GM18517 (cell line): ENCODE measurements around the gene APPL2.
A peak's percentile ranks its signal among the peaks of the same experiment; 100 is the strongest.
"Not testable (repeated sequence)": the region's sequence is repeated elsewhere in the genome, so short reads cannot be mapped to it uniquely, and the experiment has no call there.

Experiments used
- ATAC-seq: cut with Tn5 transposase; IDR thresholded peaks from one replicate; pipeline ENCODE4 v1.9.1; 2021; ENCODE audit warnings: mild to moderate bottlenecking, moderate library complexity; ENCODE audit not compliant: unreplicated experiment

The APPL2 gene

DNA sequence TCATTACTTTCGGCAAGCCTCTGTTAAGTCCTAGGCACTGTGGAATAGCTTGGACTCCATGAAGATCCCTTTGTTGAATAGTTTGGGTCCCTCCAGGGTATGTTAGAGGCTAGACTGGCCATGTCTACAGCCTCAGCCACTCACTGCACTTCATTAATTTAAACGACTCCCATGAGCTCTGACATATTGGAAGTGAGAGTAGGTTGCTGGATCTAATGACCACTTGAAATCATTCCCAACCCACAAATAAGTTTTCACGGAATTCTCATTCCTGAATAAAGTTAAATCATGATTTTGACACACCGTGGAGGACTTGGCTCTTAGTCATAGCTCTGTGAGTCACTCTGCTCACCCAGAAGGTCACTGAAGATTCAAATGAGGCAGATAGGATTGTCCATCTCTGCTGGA lies 21.4 kb upstream of the APPL2 start:
- no peak for ATAC-seq

GRCh38 chr12:105256921-105257320 lies 20.9 kb upstream of the APPL2 start:
- no peak for ATAC-seq

- not testable (repeated sequence) for ATAC-seq
Observed at GRCh38 chr12:105256431-105256830, 20.5 kb upstream of the APPL2 start.

DNA sequence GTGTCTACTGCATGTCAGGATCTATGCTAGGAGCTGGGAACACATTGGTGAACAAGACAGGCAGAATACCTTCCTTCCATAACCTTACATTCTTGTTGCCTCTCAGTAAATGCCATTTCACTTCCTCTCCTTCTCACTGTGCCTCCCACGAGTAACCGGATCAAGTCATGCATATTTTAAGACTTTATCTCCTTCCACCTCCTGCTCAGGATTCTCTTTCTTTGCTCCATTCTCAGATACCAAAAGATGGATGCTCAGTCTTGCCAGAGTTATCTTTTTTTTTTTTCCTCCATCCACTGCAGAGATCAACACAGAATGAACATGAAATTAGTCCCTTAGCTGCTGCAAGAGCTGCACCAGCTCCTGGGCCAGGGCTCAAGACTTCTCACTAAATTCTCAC lies 20.0 kb upstream of the APPL2 start:
- ATAC-seq, result no peak

GRCh38 chr12:105253866-105254513 lies 18.0 kb upstream of the APPL2 start:
- ATAC-seq, result no peak

DNA sequence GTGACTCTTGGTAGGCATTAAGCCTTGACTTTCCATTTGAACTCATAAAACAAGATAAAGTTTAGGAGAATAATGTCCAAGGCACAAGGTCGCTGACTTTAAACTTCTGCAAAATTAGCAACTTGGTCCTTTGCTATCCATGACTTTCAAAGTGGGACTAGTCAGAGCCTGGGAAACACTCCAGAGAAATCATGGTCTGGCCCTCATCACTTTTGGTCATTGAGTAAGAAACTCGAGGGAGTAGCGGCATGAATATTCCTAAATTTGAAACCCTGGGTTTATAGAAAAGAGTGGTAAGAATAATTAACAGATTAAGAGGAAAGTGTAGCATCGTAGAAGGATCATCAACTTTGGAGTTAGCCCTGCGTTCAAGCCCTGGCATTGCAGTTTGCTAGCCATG lies 16.9 kb upstream of the APPL2 start:
- no peak for ATAC-seq

DNA sequence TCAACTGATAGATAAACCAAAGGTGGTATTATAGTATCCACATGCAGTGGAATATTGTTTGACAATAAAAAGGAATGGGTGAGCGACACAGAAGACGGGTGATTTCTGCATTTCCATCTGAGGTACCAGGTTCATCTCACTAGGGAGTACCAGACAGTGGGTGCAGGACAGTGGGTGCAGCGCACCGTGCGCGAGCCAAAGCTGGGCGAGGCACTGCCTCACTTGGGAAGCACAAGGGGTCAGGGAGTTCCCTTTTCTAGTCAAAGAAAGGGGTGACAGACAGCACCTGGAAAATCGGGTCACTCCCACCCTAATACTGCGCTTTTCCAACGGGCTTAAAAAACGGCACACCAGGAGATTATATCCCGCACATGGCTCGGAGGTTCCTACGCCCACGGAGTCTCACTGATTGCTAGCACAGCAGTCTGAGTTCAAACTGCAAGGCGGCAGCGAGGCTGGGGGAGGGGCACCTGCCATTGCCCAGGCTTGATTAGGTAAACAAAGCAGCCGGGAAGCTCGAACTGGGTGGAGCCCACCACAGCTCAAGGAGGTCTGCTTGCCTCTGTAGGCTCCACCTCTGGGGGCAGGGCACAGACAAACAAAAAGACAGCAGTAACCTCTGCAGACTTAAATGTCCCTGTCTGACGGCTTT lies 9.9 kb upstream of the APPL2 start:
- not testable (repeated sequence) for ATAC-seq

DNA sequence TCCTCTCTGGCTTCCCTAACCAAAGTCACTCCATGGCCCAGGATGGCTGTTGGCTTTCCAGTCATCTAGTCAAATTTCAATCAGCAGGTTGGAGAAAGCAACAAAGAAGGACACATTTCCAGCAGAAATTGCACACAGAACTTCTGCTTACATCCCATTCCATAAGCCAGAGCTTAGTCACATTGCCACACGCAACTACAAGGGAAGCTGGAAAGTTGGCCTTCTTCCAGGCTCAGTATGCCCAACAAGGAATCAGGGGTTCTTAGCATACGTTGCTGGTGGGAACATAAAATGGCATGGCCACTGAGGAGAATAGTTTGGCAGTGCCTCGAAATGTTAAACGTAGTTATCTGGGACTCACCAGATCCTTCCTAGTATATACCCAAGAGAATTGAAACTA lies 9.3 kb upstream of the APPL2 start:
- no peak for ATAC-seq

DNA sequence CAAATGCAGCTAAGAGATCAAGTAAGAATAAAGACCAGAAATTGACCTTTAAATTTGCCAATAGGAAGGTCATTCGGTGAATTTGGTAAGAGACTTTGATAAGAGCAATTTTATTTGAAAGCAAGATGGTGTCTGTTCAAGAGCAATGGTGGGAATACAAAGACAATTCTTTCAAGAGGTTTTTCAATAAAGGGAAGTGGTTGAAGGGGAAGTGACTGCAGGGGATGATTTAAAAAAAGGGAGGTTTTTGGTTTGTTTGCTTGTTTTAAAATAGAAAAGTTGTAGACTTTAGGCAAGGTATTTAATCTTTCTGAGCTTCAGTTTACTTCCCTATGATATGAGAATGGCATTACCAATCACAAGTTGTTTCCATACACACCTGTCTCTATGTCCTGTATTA lies 4.3 kb upstream of the APPL2 start:
- ATAC-seq, result no peak

DNA sequence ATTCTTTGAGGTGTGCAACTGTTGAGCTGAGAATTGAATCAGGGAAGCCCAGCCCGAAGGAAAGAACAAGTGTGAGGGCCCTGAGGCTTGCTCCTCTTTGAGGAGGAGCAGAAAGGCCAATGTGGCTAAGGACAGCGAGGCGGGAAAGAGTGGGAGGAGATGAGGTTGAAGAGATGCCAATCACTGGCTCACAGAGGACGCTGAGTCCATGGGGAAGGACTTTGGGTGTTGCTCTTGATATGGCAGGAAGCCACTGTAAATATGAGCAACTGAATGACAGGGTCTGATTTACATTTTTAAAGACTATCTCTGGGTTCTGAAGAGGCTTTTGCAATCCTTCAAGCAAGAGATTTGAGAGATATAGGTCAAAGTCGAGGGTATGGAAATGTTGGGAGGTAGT lies 3.3 kb upstream of the APPL2 start:
- ATAC-seq, result no peak

GRCh38 chr12:105237666-105238065 lies 1.7 kb upstream of the APPL2 start:
- no peak for ATAC-seq

GRCh38 chr12:105235281-105235731 lies 668 bp downstream of the APPL2 start:
- peak; percentile 2 for ATAC-seq

- no peak for ATAC-seq
Observed at GRCh38 chr12:105234197-105234596, 1.8 kb downstream of the APPL2 start.

- ATAC-seq, result no peak
Observed at GRCh38 chr12:105233041-105233905, 2.7 kb downstream of the APPL2 start.

DNA sequence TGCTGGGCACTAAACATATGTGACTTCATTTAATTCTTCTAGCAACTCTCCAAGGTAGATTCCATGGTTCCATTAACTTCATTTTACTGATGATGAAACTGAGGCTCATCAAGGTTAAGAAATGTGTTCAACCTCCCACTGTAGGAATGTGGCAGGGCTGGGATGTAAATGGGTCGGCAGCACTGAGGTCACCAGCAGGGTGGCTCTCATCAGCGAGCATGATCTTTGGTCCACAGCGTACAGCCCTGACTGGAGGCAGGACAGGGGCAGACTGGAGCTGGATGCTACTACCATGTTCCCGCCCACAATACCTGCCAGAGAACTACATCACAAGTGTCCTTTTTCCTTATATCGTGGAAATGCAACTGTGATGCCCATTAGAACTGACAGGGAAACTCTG lies 4.6 kb downstream of the APPL2 start:
- no peak for ATAC-seq

- no peak for ATAC-seq
Observed at GRCh38 chr12:105229371-105229770, 6.6 kb downstream of the APPL2 start.

DNA sequence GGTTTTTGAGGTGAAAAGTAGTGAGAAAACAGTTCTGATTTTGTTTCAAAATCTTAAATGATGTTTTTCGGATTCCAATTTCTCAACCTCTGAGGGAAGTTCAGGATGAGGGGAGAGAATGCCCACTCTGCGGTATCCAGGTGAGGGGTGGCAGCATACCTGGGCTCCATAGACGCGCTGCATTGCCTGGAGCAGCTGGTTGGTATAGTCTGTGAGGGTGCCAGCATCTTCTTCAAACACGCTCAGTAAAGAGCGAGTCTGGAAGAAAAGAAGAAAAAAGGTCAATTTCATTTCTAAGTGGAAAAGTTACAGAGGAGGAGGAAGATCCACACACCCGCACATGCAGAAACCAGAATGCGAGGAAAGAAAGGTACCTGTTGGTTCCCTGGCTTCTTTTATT lies 7.0 kb downstream of the APPL2 start:
- no peak for ATAC-seq

DNA sequence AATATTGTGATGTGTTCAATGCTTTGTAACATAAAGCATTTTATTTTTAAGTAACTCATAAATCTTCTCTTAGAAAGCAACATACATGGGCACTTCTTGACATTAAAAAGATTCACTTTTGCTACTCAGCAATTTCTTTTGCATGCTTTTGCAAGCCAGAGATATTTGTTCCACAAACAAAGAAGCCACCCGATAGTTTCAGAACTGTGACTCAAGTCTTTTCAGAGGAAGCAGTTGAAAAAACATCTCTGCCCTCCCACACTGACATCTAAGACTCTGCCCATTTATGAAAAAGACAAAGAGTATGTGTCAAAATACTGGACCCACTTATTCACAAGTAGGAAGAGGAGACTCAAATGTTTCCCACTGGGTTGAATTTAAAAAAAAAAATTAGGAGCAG lies 7.5 kb downstream of the APPL2 start:
- no peak for ATAC-seq

- no peak for ATAC-seq
Observed at GRCh38 chr12:105227879-105228278, 8.1 kb downstream of the APPL2 start.

- no peak for ATAC-seq
Observed at GRCh38 chr12:105226219-105226618, 9.8 kb downstream of the APPL2 start.

DNA sequence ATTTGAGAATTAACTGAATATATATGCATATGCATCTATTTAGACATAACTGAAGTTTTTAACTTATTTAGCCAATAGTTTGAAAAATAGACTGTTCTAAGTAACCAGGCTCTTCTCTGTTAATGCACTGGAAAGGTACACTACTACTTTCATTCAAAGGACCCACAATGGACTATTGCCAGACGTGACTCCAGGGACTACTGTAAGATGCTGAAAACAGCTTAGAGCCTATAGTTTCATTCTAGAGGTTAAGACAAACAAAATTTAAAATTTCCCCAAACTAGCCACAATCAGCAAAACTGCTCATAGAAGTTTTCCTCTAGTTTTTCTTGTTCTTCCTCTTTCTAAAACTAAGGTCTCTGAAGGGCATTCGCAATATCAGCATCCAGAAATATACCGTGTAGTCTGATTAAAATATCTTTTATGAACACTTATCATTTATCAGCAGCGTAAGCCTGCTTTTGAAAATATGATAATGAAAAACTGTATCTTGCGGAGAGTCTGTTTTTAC lies 10.4 kb downstream of the APPL2 start:
- no peak for ATAC-seq

- ATAC-seq, result no peak
Observed at GRCh38 chr12:105224399-105224798, 11.6 kb downstream of the APPL2 start.
